DMS79 (cell line): ENCODE measurements around the gene PPFIBP1.

ENCODE experiments used
- DNase-seq: peaks from one replicate; lab custom pipeline; 2025; lab: John Stamatoyannopoulos, UW

PPFIBP1 gene

GRCh38 chr12:27665704-27666103 is 141.7 kb downstream of the PPFIBP1 start:
- DNase-seq: no peak

GRCh38 chr12:27666510-27666909 is 142.5 kb downstream of the PPFIBP1 start:
- DNase-seq: no peak

GRCh38 chr12:27667540-27667939 is 143.5 kb downstream of the PPFIBP1 start:
- no peak for DNase-seq

- DNase-seq: no peak
Observed at GRCh38 chr12:27672051-27672450, 148.0 kb downstream of the PPFIBP1 start.

GRCh38 chr12:27672643-27673042 is 148.6 kb downstream of the PPFIBP1 start:
- no peak for DNase-seq

GRCh38 chr12:27673101-27673718 is 149.2 kb downstream of the PPFIBP1 start:
- no peak for DNase-seq

- no peak for DNase-seq
Observed at GRCh38 chr12:27674989-27675388, 151.0 kb downstream of the PPFIBP1 start.

GRCh38 chr12:27680619-27681018 is 156.6 kb downstream of the PPFIBP1 start:
- DNase-seq: no peak

GRCh38 chr12:27682534-27682933 is 158.5 kb downstream of the PPFIBP1 start:
- no peak for DNase-seq

- DNase-seq: no peak
Observed at GRCh38 chr12:27685274-27685673, 161.3 kb downstream of the PPFIBP1 start.

GRCh38 chr12:27686147-27686546 is 162.1 kb downstream of the PPFIBP1 start:
- DNase-seq: no peak

- no peak for DNase-seq
Observed at GRCh38 chr12:27688671-27689070, 164.7 kb downstream of the PPFIBP1 start.

GRCh38 chr12:27689558-27690180 is 165.7 kb downstream of the PPFIBP1 start:
- no peak for DNase-seq

GRCh38 chr12:27693403-27693802 is 169.4 kb downstream of the PPFIBP1 start:
- no peak for DNase-seq

GRCh38 chr12:27695556-27696292 is 171.7 kb downstream of the PPFIBP1 start:
- no peak for DNase-seq

GRCh38 chr12:27696293-27696652 is 172.3 kb downstream of the PPFIBP1 start, which contains the start of gene REP15:
TSS of gene REP15 (plus strand) at chr12:27696447. CDS start at chr12:27696563, 116 bp downstream.
- no peak for DNase-seq

- no peak for DNase-seq
Observed at GRCh38 chr12:27696864-27697564, 173.0 kb downstream of the PPFIBP1 start.

- DNase-seq: no peak
Observed at GRCh38 chr12:27703720-27704452, 179.9 kb downstream of the PPFIBP1 start.

- no peak for DNase-seq
Observed at GRCh38 chr12:27705263-27705662, 181.3 kb downstream of the PPFIBP1 start.

GRCh38 chr12:27707216-27707615 is 183.2 kb downstream of the PPFIBP1 start:
- DNase-seq: no peak

- DNase-seq: no peak
Observed at GRCh38 chr12:27709212-27709931, 185.4 kb downstream of the PPFIBP1 start.
